SK-N-SH treated with all-trans-retinoic acid at 6 μM for 48 hours (cell line): ENCODE measurements around the gene BPIFB1.

Experiments used
- ARNTL ChIP-seq: fragments of 450-650 bp; formaldehyde crosslinking; IDR thresholded peaks from 2 replicates; pipeline ENCODE4 v1.5.0; 2020; ENCODE audit warnings: low read depth, mild to moderate bottlenecking, moderate library complexity, borderline replicate concordance
- GLIS3 ChIP-seq: fragments of 250-450 bp; sonication (Bioruptor Pico); IDR thresholded peaks from 2 replicates; pipeline ENCODE4 v1.5.0; 2020; ENCODE audit warnings: mild to moderate bottlenecking, moderate library complexity
- PATZ1 ChIP-seq: fragments of 250-450 bp; sonication (Bioruptor Pico); IDR thresholded peaks from 2 replicates; pipeline ENCODE4 v1.8.0; 2020; ENCODE audit warnings: mild to moderate bottlenecking, moderate library complexity, borderline replicate concordance
- POU6F1 ChIP-seq: fragments of 250-450 bp; sonication (Bioruptor Pico); IDR thresholded peaks from 2 replicates; pipeline ENCODE4 v1.8.0; 2021; ENCODE audit warnings: low read depth, mild to moderate bottlenecking, moderate library complexity, borderline replicate concordance
- RARB ChIP-seq: fragments of 250-450 bp; sonication (Bioruptor Pico); IDR thresholded peaks from 2 replicates; pipeline ENCODE4 v1.8.0; 2021; ENCODE audit warnings: mild to moderate bottlenecking, moderate library complexity
- TOX ChIP-seq: fragments of 250-450 bp; sonication (Bioruptor Pico); IDR thresholded peaks from 2 replicates; pipeline ENCODE4 v1.8.0; 2021; ENCODE audit warnings: mild to moderate bottlenecking, moderate library complexity, borderline replicate concordance
- ZC3H10 ChIP-seq: fragments of 250-450 bp; sonication (Bioruptor Pico); IDR thresholded peaks from 2 replicates; pipeline ENCODE4 v1.5.1; 2021; ENCODE audit warnings: mild to moderate bottlenecking, moderate library complexity
- ZFP3 ChIP-seq: fragments of 250-450 bp; sonication (Bioruptor Pico); IDR thresholded peaks from 2 replicates; pipeline ENCODE4 v1.5.0; 2020; ENCODE audit warnings: mild to moderate bottlenecking, moderate library complexity
- ZNF70 ChIP-seq: fragments of 450-650 bp; formaldehyde crosslinking; IDR thresholded peaks from 2 replicates; pipeline ENCODE4 v1.5.0; 2020; ENCODE audit warnings: mild to moderate bottlenecking, moderate library complexity
- ZNF8 ChIP-seq: fragments of 450-650 bp; formaldehyde crosslinking; IDR thresholded peaks from 2 replicates; pipeline ENCODE4 v1.5.0; 2020; ENCODE audit warnings: mild to moderate bottlenecking, moderate library complexity

GRCh38 chr20:33306228-33306627 is 23.2 kb downstream of the BPIFB1 start:
- TF ChIP-seq PATZ1 (CRISPR knock-in tag) (no peak), ZFP3 (CRISPR knock-in tag) (no peak), ZNF70 (CRISPR knock-in tag) (no peak), ARNTL (no peak), ZNF8 (CRISPR knock-in tag) (no peak), RARB (CRISPR knock-in tag) (no peak), POU6F1 (CRISPR knock-in tag) (no peak), TOX (CRISPR knock-in tag) (no peak), ZC3H10 (no peak), GLIS3 (CRISPR knock-in tag) (no peak)
